Hepatocyte (in vitro differentiated cells): ENCODE data around the gene TRAF1. TPM values are rescaled to one million over a fixed set of nuclear protein-coding genes. Genes with fewer than 3 reads are reported as not detected.

Source experiments
- DNase-seq: peaks from one replicate; pipeline ENCODE4 v3.0.0-alpha.2; 2016; ENCODE audit warnings: low spot score
- H2AFZ ChIP-seq: fragments of 200-600 bp; sonication (generic); 2 replicates; pipeline ENCODE4 v1.6.0; 2016; ENCODE audit warnings: antibody characterized with exemption, mild to moderate bottlenecking
- H3K27ac ChIP-seq: fragments of 200-600 bp; sonication (generic); 2 replicates; pipeline ENCODE4 v1.5.1; 2016; ENCODE audit warnings: mild to moderate bottlenecking
- H3K27me3 ChIP-seq: fragments of 200-600 bp; sonication (generic); 2 replicates; pipeline ENCODE4 v1.6.1; 2016
- H3K36me3 ChIP-seq: fragments of 200-600 bp; sonication (generic); replicated peaks from 2 replicates; pipeline ENCODE4 v1.5.1; 2016; ENCODE audit warnings: low read depth; ENCODE audit not compliant: insufficient read depth
- H3K4me1 ChIP-seq: fragments of 200-600 bp; sonication (generic); 2 replicates; pipeline ENCODE4 v1.5.1; 2016; ENCODE audit warnings: mild to moderate bottlenecking, moderate library complexity; ENCODE audit not compliant: insufficient read depth
- H3K4me2 ChIP-seq: fragments of 200-600 bp; sonication (generic); 2 replicates; pipeline ENCODE4 v1.6.0; 2016
- H3K4me3 ChIP-seq: fragments of 200-600 bp; sonication (generic); 2 replicates; pipeline ENCODE4 v1.5.1; 2016; ENCODE audit warnings: mild to moderate bottlenecking
- H3K79me2 ChIP-seq: fragments of 200-600 bp; sonication (generic); 2 replicates; pipeline ENCODE4 v1.6.0; 2017; ENCODE audit warnings: mild to moderate bottlenecking
- H3K9me2 ChIP-seq: fragments of 200-600 bp; sonication (generic); replicated peaks from 2 replicates; pipeline ENCODE4 v1.6.0; 2017; ENCODE audit warnings: mild to moderate bottlenecking; ENCODE audit not compliant: insufficient read depth
- H3K9me3 ChIP-seq: fragments of 200-600 bp; sonication (generic); 2 replicates; pipeline ENCODE4 v1.5.1; 2016; ENCODE audit warnings: low read depth, mild to moderate bottlenecking
- H4K20me1 ChIP-seq: fragments of 200-600 bp; sonication (generic); 2 replicates; pipeline ENCODE4 v1.6.0; 2016; ENCODE audit warnings: mild to moderate bottlenecking; ENCODE audit not compliant: insufficient read depth, poor library complexity, severe bottlenecking
- EZH2 ChIP-seq: fragments of 200-600 bp; sonication (generic); IDR thresholded peaks from 2 replicates; pipeline ENCODE4 v1.6.1; 2016; ENCODE audit warnings: antibody characterized with exemption, mild to moderate bottlenecking, borderline replicate concordance
- EZH2phosphoT487 ChIP-seq: fragments of 200-600 bp; sonication (generic); IDR thresholded peaks from one replicate; pipeline ENCODE4 v1.6.1; 2018; ENCODE audit warnings: antibody characterized with exemption, mild to moderate bottlenecking, low read depth, moderate library complexity; ENCODE audit not compliant: unreplicated experiment, severe bottlenecking
- WGBS: methylation state at CpG from one replicate; pipeline ENCODE4 v1.1.6; 2016; ENCODE audit warnings: low lambda C conversion rate; ENCODE audit errors: missing lambda C conversion rate; 5-methylcytosine and 5-hydroxymethylcytosine counted together
- polyA plus RNA-seq: library from polyadenylated mRNA; unstranded; fragments of >200 nt; fragmentation: Nextera tagmentation; extraction: Ambion mirVana; gene quantifications from 2 replicates; pipeline ENCODE4 v1.2.1, GENCODE V29; 2016
- total RNA-seq: library from RNA; depleted of rRNA; stranded (reverse); fragments of >200 nt; gene quantifications from 2 replicates; pipeline ENCODE4 v1.2.3, GENCODE V29; 2014
- TF ChIP-seq, protein P1 (sequence below): fragments of 200-600 bp; sonication (generic); IDR thresholded peaks from 2 replicates; pipeline ENCODE4 v1.5.1; 2016; ENCODE audit warnings: antibody characterized with exemption, mild to moderate bottlenecking; ENCODE audit not compliant: poor library complexity

TRAF1 gene
- total and polyA plus RNA-seq, 2 experiments from 2014 or later = 2.2 to 4.0 TPM

DNA sequence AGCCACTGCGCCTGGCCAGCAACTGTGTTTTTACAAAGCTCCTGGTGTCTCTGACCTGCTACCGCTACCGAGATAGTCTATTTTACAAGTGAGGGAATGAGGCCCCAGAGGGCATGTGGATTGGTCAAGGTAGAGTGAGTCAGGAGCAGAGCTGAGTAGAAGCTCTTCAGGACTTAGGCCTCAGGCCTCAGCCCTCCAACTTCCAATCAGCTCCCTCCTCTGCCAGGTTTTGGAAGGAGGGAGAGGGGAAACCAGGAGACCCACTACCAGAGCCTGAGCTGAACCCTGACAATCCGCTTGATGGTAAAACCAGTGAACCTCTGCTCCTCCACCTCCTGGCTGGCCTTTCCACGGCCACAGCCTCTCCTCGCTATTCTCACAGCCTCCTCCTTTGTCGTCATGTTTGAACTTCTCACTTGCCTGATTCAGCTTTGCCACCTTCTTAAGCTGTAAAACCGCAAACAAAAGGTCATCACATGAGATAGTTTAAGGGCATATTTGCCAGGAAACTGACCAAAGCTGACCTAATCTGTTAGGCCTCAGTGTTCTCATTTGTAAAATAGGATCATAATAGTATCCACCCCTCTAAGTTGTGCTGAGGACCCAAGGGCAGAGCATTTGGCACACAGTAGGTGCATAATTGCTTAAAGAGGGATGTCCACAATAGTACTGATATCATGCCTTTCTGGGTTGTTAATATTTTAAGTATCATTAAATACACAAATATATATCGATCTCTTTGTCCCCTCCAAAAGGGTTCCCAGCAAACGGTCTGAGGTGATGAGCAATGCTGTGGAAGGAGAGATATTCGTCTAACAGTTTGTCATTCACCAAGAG, 1.7 kb downstream of the TRAF1 start:
- Histone ChIP-seq H3K4me1 (peaks cover 41% of the 10 kb centered on the region), H3K36me3 (no peaks in the 10 kb centered on the region), H4K20me1 (no peaks in the 10 kb centered on the region), H3K27ac (peak overlapping the region; percentile 17), H2AFZ (no peak overlapping the region), H3K9me3 (no peaks in the 10 kb centered on the region), H3K27me3 (no peaks in the 10 kb centered on the region), H3K4me2 (no peak overlapping the region), H3K9me2 (no peaks in the 10 kb centered on the region), H3K79me2 (no peaks in the 10 kb centered on the region), H3K4me3 (no peak overlapping the region)
- DNase-seq = no peak
- 83% methylated on average over 11 of the region's 11 CpGs for WGBS
- no peak for TF ChIP-seq EZH2
- TF ChIP-seq, protein P1, sequence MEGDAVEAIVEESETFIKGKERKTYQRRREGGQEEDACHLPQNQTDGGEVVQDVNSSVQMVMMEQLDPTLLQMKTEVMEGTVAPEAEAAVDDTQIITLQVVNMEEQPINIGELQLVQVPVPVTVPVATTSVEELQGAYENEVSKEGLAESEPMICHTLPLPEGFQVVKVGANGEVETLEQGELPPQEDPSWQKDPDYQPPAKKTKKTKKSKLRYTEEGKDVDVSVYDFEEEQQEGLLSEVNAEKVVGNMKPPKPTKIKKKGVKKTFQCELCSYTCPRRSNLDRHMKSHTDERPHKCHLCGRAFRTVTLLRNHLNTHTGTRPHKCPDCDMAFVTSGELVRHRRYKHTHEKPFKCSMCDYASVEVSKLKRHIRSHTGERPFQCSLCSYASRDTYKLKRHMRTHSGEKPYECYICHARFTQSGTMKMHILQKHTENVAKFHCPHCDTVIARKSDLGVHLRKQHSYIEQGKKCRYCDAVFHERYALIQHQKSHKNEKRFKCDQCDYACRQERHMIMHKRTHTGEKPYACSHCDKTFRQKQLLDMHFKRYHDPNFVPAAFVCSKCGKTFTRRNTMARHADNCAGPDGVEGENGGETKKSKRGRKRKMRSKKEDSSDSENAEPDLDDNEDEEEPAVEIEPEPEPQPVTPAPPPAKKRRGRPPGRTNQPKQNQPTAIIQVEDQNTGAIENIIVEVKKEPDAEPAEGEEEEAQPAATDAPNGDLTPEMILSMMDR = no peak
- TF ChIP-seq EZH2phosphoT487 = no peak

DNA sequence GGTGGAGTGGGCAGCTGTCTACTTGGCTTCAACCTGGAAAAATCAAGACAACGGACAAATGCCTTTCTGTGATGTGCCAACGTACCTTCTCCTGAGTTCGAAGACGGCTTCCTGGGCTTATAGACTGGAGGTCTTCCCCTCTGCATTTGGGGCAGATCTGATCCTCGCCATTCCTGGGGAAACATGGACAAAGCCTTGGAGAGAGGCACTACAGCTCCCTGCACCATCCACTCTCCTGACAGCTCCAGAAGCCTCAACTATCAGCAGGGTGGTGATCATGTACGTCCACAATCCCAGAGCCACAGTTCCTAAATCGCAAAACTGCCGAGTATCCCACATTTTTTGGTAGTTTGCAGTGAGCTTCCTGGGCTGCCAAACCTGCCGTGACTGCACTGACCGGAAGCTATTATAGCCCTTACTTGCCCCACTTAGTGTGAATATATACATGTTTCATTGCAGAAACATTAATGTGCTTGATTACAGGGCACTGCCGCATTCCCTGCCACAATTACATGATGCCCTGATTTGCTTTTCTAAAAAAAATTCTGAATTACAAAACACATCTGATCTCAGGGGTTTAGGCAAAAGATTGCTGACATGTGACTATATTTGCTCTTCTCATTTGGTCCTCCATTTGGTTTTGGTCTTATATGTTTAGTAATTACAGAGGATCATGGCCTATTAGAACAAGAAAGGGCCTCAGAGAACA, 2.8 kb downstream of the TRAF1 start:
- no peak for DNase-seq
- H2AFZ ChIP-seq = no peak overlapping the region
- H3K4me2 ChIP-seq = no peak overlapping the region
- TF ChIP-seq, protein P1 = no peak
- TF ChIP-seq EZH2 (no peak), EZH2phosphoT487 (no peak)
- no peaks in the 10 kb centered on the region for H4K20me1 ChIP-seq
- H3K9me2 ChIP-seq = no peaks in the 10 kb centered on the region
- no peaks in the 10 kb centered on the region for H3K36me3 ChIP-seq
- H3K4me3 ChIP-seq = no peak overlapping the region
- H3K9me3 ChIP-seq = no peaks in the 10 kb centered on the region
- H3K4me1 ChIP-seq = peaks cover 48% of the 10 kb centered on the region
- H3K27me3 ChIP-seq = no peaks in the 10 kb centered on the region
- H3K27ac ChIP-seq = no peak overlapping the region
- H3K79me2 ChIP-seq = no peaks in the 10 kb centered on the region
- WGBS = 94% methylated on average over 11 of the region's 11 CpGs

DNA sequence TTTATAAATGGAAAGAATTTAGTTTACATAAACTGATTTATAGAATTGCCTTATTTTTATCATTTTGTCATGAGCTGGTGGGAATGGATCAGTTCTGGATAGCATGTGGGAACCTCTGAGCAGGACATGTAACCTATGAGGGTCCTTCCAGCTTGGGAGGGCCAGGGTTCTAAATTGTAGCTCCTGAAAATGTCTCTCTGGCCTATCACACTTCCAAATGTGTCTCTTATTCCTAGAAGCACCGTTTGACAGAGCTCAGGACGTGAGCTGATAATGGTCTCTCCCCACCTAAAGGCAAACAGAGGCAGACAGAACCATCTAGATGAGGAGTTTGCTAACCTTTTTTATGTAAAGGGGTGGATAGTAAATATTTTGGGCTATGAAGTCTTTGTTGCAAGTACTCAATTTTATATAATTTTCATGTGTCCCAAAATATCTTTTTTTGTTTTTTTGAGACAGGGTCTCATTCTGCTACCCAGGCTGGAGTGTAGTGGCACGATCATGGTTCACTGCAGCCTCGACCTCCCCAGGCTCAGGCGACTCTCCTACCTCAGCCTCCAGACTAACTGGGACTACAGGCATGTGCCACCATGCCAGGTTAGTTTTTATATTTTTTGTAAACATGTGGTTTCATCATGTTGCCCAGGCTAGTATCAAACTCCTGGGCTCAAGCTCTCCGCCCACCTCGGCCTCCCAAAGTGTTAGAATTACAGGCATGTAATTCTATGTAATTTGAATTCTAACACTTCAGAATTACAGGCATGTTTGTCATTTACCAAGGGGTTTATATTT, 4.0 kb downstream of the TRAF1 start:
- peak overlapping the region; percentile 70 for H3K27ac ChIP-seq

More for the DNA sequence above, 4.0 kb downstream of the TRAF1 start:
- H3K9me3 ChIP-seq = no peaks in the 10 kb centered on the region
- no peak for TF ChIP-seq EZH2
- no peak for TF ChIP-seq EZH2phosphoT487
- TF ChIP-seq, protein P1 = no peak
- H4K20me1 ChIP-seq = no peaks in the 10 kb centered on the region
- no peak for DNase-seq
- no peaks in the 10 kb centered on the region for H3K79me2 ChIP-seq
- no peaks in the 10 kb centered on the region for H3K9me2 ChIP-seq
- H2AFZ ChIP-seq = no peak overlapping the region
- H3K27me3 ChIP-seq = no peaks in the 10 kb centered on the region
- H3K36me3 ChIP-seq = no peaks in the 10 kb centered on the region
- H3K4me3 ChIP-seq = no peak overlapping the region
- H3K4me2 ChIP-seq = peak overlapping the region; percentile 36
- 73% methylated on average over 7 of the region's 7 CpGs for WGBS
- H3K4me1 ChIP-seq = peaks cover 47% of the 10 kb centered on the region
